Measurements from ENCODE around the gene PLA1A.
"Not testable (repeated sequence)": the region's sequence is repeated elsewhere in the genome, so short reads cannot be mapped to it uniquely, and the experiment has no call there.

Gene PLA1A

DNA sequence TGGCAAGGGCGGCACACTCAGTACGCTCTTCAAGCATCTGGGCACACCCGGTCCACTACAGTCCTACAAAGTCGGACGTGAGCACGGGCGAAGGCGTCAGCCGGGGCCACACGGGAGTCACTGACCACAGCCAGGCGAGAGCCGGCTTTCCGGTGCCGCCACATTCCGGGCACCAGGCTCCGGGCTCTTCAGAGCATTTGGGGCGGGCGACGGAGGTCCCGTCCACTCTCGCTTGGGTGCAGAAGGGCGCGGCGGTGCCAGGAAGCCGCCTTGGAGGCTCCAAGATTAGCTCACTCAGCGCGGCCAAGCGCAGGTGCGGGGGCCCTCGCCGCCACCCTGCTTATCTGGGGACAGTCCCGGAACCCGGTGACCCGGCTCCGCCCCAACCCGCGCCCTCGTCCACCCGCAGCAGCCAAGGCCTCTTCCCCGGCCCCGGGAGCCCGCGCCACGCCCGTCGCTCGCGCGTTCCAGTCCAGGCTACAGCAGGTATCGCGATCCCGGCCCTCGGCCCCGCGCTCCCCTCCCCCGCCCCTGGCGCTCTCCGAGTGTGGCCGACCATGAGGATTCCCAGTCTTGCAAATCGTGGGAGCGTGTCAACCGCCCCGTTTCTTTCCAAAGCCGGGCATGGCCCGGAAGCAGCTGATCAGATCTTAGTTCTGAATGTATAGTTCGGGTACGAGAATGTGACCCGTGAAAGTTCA, 18.2 kb upstream of the PLA1A start, which contains the start of gene ADPRH:
ADPRH (plus strand) TSS at position 127 of the 701 bp plus-strand sequence. CDS start 2,678 bp downstream, outside the sequence.
- DNase-seq (ENCODE audit: low read depth): peak; percentile 79

GRCh38 chr3:119580067-119580760, 17.5 kb upstream of the PLA1A start:
- peak; percentile 13 for DNase-seq (ENCODE audit: low read depth)

- no peak for DNase-seq (ENCODE audit: low read depth)
Observed at GRCh38 chr3:119582178-119582577, 15.5 kb upstream of the PLA1A start.

DNA sequence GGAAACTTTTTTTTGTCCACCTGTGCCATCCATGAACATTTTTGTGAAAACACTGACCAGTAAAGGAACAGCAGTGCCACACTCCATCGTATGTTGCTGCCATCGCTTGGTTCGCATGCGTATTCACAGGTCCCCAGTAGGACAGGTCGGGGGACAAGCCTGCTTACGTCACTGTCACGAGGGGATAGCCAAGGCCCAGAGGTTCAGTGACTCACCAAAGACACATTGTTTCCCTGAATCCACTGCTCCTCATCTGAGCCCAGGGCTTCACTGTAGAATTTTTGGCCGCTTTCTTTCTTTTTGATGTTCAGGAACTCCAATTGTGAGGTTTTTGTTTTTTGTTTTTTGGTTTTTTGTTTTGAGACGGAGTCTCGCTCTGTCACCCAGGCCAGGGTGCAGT, 12.5 kb upstream of the PLA1A start:
- DNase-seq (ENCODE audit: low read depth): no peak

DNA sequence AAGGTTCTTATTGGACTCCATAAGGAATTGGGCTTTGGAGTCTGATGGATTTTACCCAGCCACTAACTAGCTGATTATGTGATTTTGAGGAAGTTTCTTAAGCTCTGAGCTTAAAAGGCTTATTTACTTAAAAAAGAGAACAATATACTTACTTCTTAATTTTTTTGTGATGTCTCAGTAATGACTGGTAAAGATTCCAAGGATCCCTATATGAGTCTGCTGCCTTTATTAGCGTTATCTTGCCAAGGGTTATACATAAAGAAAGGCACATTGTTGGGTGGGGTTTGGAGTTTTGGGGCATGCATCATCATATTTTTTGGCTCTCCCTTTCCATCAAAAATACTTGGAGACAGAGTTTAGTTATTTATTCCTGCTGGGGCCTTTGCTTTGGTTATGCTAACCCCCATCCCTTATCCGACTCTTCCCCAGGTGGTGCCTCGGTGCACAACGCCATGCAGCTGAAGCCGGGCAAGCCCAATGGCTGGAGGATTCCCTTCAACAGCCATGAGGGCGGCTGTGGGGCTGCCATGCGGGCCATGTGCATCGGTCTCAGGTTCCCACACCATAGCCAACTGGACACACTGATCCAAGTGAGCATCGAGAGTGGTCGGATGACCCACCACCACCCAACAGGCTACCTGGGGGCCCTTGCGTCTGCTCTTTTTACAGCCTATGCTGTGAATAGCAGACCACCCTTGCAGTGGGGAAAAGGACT, 11.7 kb upstream of the PLA1A start:
- no peak for DNase-seq (ENCODE audit: low read depth)

GRCh38 chr3:119586733-119587172, 10.9 kb upstream of the PLA1A start:
- no peak for DNase-seq (ENCODE audit: low read depth)

- DNase-seq (ENCODE audit: low read depth): no peak
Observed at GRCh38 chr3:119588112-119588511, 9.6 kb upstream of the PLA1A start.

- DNase-seq (ENCODE audit: low read depth): no peak
Observed at GRCh38 chr3:119589102-119589773, 8.4 kb upstream of the PLA1A start.

DNA sequence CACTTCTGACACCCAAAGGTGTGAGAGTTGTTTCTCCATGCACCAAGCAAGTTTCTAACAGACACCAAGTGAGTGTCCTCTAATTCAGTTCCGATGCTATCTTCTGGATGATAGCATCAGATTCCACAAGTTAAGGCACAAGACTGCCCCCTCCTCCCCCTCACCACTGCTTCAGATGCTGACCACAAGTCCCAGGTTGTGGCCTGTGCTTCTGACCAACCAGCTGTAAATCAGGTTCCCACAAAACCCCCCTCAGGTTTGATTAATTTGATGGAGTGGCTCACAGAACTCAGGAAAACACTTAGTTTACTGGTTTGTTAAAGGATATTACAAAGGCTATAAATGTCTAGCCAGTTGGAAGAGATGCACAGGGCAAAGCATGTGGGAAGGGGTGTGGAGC, 7.0 kb upstream of the PLA1A start:
- no peak for DNase-seq (ENCODE audit: low read depth)

GRCh38 chr3:119592861-119593260, 4.8 kb upstream of the PLA1A start:
- no peak for DNase-seq (ENCODE audit: low read depth)

GRCh38 chr3:119594066-119594465, 3.6 kb upstream of the PLA1A start:
- no peak for DNase-seq (ENCODE audit: low read depth)

DNA sequence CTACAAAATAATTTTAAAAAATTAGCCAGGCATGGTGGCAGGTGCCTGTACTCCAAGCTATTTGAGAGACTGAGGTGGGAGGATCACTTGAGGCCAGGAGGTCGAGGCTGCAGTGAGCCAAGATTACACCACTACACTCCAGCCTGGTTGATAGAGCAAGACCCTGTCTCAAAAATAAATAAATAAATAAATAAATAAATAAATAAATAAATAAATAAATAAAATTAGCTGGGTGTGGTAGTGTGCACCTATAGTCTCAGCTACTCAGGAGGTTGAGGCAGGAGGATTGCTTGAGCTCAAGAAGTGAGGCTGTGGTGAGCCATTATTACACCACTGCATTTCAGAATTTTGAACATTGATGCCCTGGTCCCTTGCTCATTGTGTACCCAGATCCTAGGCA, 2.8 kb upstream of the PLA1A start:
- not testable (repeated sequence) for DNase-seq (ENCODE audit: low read depth)

DNA sequence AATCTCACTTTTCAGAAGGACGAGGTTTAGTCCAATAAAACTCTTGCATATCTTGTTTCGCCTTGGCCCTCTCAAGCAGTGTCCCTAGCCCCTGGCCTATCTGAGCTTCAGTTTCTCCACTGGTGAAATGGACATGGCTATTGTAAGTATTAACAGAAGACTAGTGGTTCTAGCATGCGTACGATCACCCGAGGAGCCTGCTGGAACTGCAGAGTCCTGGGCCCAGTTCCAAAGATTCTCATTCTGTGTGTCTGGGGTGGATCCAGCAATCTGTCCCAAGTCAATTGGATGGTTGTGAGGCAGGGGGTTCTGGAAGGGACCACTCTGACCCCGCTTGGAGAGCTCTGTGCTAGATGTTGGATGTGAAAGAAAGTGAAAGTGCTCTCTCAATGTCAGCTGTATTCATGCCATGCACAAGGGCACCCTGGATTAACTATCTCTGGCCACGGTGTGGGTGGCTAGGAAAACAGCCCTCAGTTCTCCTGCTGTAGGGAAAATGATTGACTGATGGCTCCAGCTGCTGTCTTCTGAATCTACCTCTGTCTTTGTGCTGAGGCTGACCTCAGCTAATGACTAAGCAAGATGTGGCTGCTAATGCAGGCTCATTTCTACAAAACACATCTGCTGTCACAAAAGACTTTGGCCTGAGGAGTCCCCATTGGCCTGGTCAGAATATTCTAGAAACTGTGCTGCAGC, 1.9 kb upstream of the PLA1A start:
- peak; percentile 14 for DNase-seq (ENCODE audit: low read depth)

- no peak for DNase-seq (ENCODE audit: low read depth)
Observed at GRCh38 chr3:119596398-119596797, 1.3 kb upstream of the PLA1A start.

- no peak for DNase-seq (ENCODE audit: low read depth)
Observed at GRCh38 chr3:119598410-119599098, 869 bp downstream of the PLA1A start.

- no peak for DNase-seq (ENCODE audit: low read depth)
Observed at GRCh38 chr3:119599558-119600174, 2.0 kb downstream of the PLA1A start.

GRCh38 chr3:119600732-119601131, 3.0 kb downstream of the PLA1A start:
- no peak for DNase-seq (ENCODE audit: low read depth)

DNA sequence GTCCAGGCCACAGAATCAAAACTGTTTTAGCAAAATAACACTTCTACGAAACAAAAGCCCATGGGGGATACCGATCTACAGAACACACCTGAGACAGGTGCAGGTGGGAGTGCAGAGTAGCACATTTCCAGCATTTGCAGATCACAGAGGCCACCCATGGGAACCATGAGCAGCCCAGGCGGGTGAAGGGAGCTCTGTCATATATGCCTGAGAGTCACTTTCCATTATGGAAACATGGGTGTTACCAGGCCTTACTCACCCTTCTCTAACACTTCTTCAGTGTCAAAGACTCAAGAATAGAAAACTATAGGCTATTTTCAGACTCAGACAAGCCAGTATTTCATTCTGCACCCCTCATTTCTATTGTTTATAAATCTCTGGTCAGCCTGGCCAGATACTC, 3.5 kb downstream of the PLA1A start:
- no peak for DNase-seq (ENCODE audit: low read depth)

DNA sequence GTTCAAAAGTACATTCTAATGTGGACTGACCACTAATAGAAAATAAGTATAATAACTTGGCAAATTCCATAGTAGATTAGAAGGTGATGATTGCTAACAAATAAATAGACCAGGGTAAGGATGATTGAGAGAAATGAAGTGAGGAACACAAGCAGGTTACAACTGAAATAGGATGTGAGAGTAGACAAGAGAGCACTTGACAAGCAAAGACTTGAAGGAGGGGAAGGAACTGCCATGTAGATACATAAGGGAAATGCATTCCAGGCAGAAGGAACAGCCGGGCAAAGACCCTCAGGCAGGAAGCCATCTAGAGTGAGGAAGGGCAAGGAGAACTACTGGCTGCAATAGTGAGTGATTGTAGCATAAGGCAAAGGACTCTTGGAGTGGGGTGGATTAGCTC, 5.0 kb downstream of the PLA1A start:
- DNase-seq (ENCODE audit: low read depth): no peak

DNA sequence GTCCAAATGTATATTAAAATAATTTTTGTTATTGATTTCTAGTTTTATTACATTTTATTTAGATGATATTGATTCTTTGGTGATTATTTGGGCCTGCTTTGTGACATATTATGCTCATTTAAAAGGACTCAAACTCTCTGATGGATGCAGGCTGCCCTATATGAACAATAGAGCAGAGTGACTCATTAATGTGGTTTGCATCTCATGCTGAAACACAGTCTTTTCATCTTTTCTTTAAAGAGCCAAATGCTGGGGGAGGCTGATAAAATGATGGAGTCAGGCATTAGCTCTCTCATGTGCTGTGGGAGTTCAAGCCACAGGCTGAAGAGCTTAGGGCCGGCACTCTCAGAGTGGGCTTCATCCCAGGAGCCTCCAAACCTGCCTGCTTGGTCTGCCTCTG, 7.2 kb downstream of the PLA1A start:
- DNase-seq (ENCODE audit: low read depth): peak; percentile 52
